Neural crest cell (in vitro differentiated cells): ENCODE results near the gene GALNT14. TPM values are rescaled to one million over a fixed set of nuclear protein-coding genes. Genes with fewer than 3 reads are reported as not detected.
A peak's percentile ranks its signal among the peaks of the same experiment; 100 is the strongest.
"Not testable (repeated sequence)": the region's sequence is repeated elsewhere in the genome, so short reads cannot be mapped to it uniquely, and the experiment has no call there.

Experiments used
- DNase-seq: peaks from one replicate; pipeline ENCODE4 v3.0.0; 2021; ENCODE audit warnings: low read depth, mixed read lengths, low spot score
- H3K27ac Mint-ChIP-seq: one replicate; pipeline ENCODE4 v1.8.0; 2021; ENCODE audit warnings: mild to moderate bottlenecking, mixed read lengths; ENCODE audit not compliant: unreplicated experiment
- H3K27me3 Mint-ChIP-seq: 2 replicates; pipeline ENCODE4 v1.8.0; 2021; ENCODE audit warnings: low read depth, mild to moderate bottlenecking, mixed read lengths
- H3K36me3 Mint-ChIP-seq: 2 replicates; pipeline ENCODE4 v1.8.0; 2021; ENCODE audit warnings: low read depth, mild to moderate bottlenecking, mixed read lengths
- H3K4me1 Mint-ChIP-seq: 2 replicates; pipeline ENCODE4 v1.8.0; 2021; ENCODE audit warnings: mixed read lengths
- H3K4me3 Mint-ChIP-seq: one replicate; pipeline ENCODE4 v1.8.0; 2021; ENCODE audit warnings: mild to moderate bottlenecking, mixed read lengths
- H3K9me3 Mint-ChIP-seq: 2 replicates; pipeline ENCODE4 v1.8.0; 2021; ENCODE audit warnings: mixed read lengths
- CTCF ChIP-seq: fragments of 200-600 bp; sonication (generic); conservative IDR thresholded peaks from 2 replicates; pipeline ENCODE4 v1.5.0; 2021; ENCODE audit warnings: antibody characterized with exemption, mild to moderate bottlenecking
- long read RNA-seq: library from polyadenylated mRNA; unstranded; transcript quantifications from one replicate; pipeline ENCODE4 v2.0.0, GENCODE V29; 2020
- total RNA-seq: library from RNA; stranded (reverse); gene quantifications from 2 replicates; pipeline ENCODE4 v1.2.1, GENCODE V29; 2021

GALNT14 gene, protein sequence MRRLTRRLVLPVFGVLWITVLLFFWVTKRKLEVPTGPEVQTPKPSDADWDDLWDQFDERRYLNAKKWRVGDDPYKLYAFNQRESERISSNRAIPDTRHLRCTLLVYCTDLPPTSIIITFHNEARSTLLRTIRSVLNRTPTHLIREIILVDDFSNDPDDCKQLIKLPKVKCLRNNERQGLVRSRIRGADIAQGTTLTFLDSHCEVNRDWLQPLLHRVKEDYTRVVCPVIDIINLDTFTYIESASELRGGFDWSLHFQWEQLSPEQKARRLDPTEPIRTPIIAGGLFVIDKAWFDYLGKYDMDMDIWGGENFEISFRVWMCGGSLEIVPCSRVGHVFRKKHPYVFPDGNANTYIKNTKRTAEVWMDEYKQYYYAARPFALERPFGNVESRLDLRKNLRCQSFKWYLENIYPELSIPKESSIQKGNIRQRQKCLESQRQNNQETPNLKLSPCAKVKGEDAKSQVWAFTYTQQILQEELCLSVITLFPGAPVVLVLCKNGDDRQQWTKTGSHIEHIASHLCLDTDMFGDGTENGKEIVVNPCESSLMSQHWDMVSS
- 1.4 and 1.5 TPM in 2 replicates for total RNA-seq
- long read RNA-seq, partial matches to known transcripts: 0 of 1 reads
- long read RNA-seq, other reads (novel, unspliced or antisense): 0 of 1 reads

DNA sequence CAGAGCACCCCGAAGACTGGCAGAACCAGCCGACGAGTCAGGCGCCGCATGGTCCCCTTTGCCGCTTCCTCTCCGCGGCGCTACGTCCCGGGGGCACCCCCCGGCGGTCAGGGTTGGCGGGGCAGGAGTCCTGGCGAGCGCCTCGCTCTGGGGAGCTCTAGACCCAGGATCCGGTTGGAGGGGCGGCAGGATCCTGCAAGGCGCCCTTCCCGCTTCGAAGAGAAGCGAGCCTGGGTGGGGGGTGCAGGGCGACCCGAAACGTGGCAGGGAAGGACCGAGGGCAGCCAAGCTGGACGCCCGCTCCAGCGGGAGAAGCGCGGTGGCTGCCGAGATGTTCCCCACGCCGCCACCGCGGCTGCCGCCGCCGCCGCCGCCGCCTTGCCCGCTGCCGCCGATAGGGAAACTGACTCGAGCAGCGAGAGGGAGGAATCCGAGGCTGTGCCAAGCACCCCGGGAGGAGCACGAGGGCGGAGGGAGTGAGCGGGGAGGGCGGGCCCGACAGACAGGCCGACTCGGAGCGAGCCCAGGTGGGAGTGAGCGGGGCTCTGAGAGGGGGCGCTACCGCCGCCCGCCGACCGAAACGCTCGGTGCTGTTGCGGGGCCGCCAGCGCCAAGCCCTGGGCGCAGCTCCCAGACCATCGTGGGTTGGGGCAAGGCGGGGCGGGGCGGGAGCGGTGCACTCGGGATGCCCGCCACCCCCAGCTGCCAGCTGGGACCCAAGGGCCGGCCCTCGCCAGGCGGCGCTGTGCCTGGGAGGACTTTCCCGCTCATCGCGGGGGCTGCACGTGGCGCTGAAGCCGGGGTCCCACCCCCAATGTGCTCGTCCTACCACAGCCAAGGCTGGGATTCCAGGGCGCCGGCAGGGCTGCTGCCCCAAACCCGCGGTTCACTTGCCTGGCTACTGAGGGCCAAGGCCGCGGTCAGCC, at the start of gene GALNT14:
GALNT14 (minus strand) TSS at position 404 of the 926 bp plus-strand sequence; CDS start at position 50, 354 bp downstream.
- H3K4me3 Mint-ChIP-seq: peak within 1 kb of the TSS; percentile 83
- H3K4me1 Mint-ChIP-seq: peaks cover 14% of the 10 kb centered on the region
- H3K9me3 Mint-ChIP-seq: no peaks in the 10 kb centered on the region
- H3K27me3 Mint-ChIP-seq: peaks cover 86% of the 10 kb centered on the region
- no peaks in the 10 kb centered on the region for H3K36me3 Mint-ChIP-seq
- TF ChIP-seq CTCF: peak; percentile 59
- no peak within 1 kb of the TSS for H3K27ac Mint-ChIP-seq
- peak; percentile 55 for DNase-seq

DNA sequence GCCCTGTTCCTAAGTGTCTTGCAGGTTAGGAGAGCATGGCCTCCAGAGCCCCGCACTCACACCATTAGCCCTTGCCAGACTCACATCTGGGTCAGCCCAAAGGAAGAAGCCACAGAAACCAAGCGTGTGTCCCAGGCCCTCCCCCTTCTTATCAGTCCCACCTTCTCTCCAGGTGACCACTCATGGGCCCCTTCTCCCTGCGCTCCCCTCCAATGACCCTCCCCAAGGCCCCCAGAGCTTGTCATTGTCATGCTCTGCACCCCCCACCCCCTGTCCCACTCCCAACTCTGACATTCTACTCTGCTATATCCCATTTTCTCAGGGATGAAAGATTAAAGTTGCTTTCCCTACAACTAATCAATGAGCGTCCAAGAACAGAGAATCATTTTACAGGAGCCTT, 48.9 kb upstream of the GALNT14 start:
- Mint-ChIP-seq H3K4me3 (no peak overlapping the region), H3K9me3 (no peaks in the 10 kb centered on the region), H3K4me1 (no peaks in the 10 kb centered on the region), H3K27me3 (peaks cover 35% of the 10 kb centered on the region), H3K36me3 (peaks cover 2% of the 10 kb centered on the region), H3K27ac (no peak overlapping the region)
- DNase-seq: no peak
- TF ChIP-seq CTCF: no peak

DNA sequence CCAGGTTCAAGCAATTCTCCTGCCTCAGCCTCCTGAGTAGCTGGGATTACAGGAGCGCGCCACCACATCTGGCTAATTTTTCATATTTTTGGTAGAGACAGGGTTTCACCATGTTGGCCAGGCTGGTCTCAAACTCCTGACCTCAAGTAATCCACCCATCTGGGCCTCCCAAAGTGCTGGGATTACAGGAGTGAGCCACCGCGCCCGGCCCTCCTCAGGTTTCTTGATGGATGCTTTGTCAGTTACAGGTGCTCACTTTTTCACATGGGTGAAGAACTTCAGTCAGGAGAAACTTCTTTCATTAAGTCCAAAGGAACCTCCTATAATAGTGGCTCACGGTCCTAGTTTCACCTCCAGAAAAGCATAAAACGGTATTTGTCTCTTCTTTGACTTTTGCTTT, 45.7 kb upstream of the GALNT14 start:
- H3K4me3 Mint-ChIP-seq, H3K36me3 Mint-ChIP-seq, DNase-seq, H3K9me3 Mint-ChIP-seq, H3K4me1 Mint-ChIP-seq, H3K27ac Mint-ChIP-seq: not testable (repeated sequence)
- H3K27me3 Mint-ChIP-seq: peaks cover 35% of the 10 kb centered on the region

GRCh38 chr2:31176742-31177141, 38.5 kb upstream of the GALNT14 start:
- Mint-ChIP-seq H3K27me3 (peaks cover 22% of the 10 kb centered on the region), H3K4me1 (no peaks in the 10 kb centered on the region), H3K36me3 (no peaks in the 10 kb centered on the region), H3K9me3 (no peaks in the 10 kb centered on the region), H3K4me3 (no peak overlapping the region), H3K27ac (no peak overlapping the region)
- DNase-seq: no peak
- TF ChIP-seq CTCF: no peak

- Mint-ChIP-seq H3K4me3 (no peak overlapping the region), H3K27me3 (peaks cover 36% of the 10 kb centered on the region), H3K27ac (no peak overlapping the region), H3K36me3 (no peaks in the 10 kb centered on the region), H3K4me1 (no peaks in the 10 kb centered on the region), H3K9me3 (no peaks in the 10 kb centered on the region)
- no peak for TF ChIP-seq CTCF
- DNase-seq: no peak
Measured at GRCh38 chr2:31171142-31171541, 32.9 kb upstream of the GALNT14 start.
